ENCODE data around the gene MRNIP. TPM values are rescaled to one million over a fixed set of nuclear protein-coding genes. Genes with fewer than 3 reads are reported as not detected.

Gene MRNIP
- total and polyA plus RNA-seq, 4 donors: 5.4 to 12.0 (median 7.3) TPM

- Histone ChIP-seq H3K4me1 (ENCODE audit: control insufficient read depth in 4 of 4, insufficient read depth in 4 of 4, low read length in 3 of 4) (no peaks in the 10 kb centered on the region), H3K36me3 (ENCODE audit: control insufficient read depth in 4 of 4, insufficient read depth in 3 of 4, low read depth in 1 of 4, low read length in 3 of 4) (peaks cover 14 to 84% (median 36%) of the 10 kb centered on the region in 4 donors), H3K27me3 (ENCODE audit: control insufficient read depth in 4 of 4, insufficient read depth in 4 of 4, low read length in 3 of 4) (no peaks in the 10 kb centered on the region), H3K4me3 (ENCODE audit: low read depth in 1 of 3, low read length in 3 of 3) (no peak overlapping the region), H3K27ac (ENCODE audit: low read depth in 1 of 2, low read length in 2 of 2) (no peak overlapping the region), H3K9me3 (ENCODE audit: control insufficient read depth in 4 of 4, low read length in 3 of 4) (no peaks in the 10 kb centered on the region), H3K9ac (ENCODE audit: low read depth in 1 of 2, low read length in 2 of 2) (no peak overlapping the region)
- 100% methylated on average over 3 of the region's 3 CpGs for WGBS
- no peak for TF ChIP-seq FOXA1 (IDR thresholded peaks at IDR 0.05)
- TF ChIP-seq, protein P1, sequence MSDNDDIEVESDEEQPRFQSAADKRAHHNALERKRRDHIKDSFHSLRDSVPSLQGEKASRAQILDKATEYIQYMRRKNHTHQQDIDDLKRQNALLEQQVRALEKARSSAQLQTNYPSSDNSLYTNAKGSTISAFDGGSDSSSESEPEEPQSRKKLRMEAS (IDR thresholded peaks at IDR 0.05): no peak
- no peak for TF ChIP-seq HNF4A (conservative IDR thresholded peaks at IDR 0.05)
- TF ChIP-seq, protein P2, sequence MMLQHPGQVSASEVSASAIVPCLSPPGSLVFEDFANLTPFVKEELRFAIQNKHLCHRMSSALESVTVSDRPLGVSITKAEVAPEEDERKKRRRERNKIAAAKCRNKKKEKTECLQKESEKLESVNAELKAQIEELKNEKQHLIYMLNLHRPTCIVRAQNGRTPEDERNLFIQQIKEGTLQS (IDR thresholded peaks at IDR 0.05): no peak
- TF ChIP-seq RXRA (IDR thresholded peaks at IDR 0.05): no peak
- no peak for TF ChIP-seq SP1 (IDR thresholded peaks at IDR 0.05)
- TF ChIP-seq, protein P3, sequence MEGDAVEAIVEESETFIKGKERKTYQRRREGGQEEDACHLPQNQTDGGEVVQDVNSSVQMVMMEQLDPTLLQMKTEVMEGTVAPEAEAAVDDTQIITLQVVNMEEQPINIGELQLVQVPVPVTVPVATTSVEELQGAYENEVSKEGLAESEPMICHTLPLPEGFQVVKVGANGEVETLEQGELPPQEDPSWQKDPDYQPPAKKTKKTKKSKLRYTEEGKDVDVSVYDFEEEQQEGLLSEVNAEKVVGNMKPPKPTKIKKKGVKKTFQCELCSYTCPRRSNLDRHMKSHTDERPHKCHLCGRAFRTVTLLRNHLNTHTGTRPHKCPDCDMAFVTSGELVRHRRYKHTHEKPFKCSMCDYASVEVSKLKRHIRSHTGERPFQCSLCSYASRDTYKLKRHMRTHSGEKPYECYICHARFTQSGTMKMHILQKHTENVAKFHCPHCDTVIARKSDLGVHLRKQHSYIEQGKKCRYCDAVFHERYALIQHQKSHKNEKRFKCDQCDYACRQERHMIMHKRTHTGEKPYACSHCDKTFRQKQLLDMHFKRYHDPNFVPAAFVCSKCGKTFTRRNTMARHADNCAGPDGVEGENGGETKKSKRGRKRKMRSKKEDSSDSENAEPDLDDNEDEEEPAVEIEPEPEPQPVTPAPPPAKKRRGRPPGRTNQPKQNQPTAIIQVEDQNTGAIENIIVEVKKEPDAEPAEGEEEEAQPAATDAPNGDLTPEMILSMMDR (IDR thresholded peaks at IDR 0.05; ENCODE audit: low read depth, low read length, missing input control): no peak
- no peak for DNase-seq (ENCODE audit: low spot score)
These were observed 15.5 kb upstream of the MRNIP start for GRCh38 chr5:179874136-179874535.

- H3K36me3 ChIP-seq (ENCODE audit: control insufficient read depth in 4 of 4, insufficient read depth in 3 of 4, low read depth in 1 of 4, low read length in 3 of 4): peaks cover 14 to 80% (median 36%) of the 10 kb centered on the region in 4 donors
- no peak for DNase-seq (ENCODE audit: low spot score)
- H3K9me3 ChIP-seq (ENCODE audit: control insufficient read depth in 4 of 4, low read length in 3 of 4): no peaks in the 10 kb centered on the region
- no peak overlapping the region for H3K27ac ChIP-seq (ENCODE audit: low read depth in 1 of 2, low read length in 2 of 2)
- 96% methylated on average over 7 of the region's 7 CpGs for WGBS
- H3K27me3 ChIP-seq (ENCODE audit: control insufficient read depth in 4 of 4, insufficient read depth in 4 of 4, low read length in 3 of 4): no peaks in the 10 kb centered on the region
- H3K4me1 ChIP-seq (ENCODE audit: control insufficient read depth in 4 of 4, insufficient read depth in 4 of 4, low read length in 3 of 4): no peaks in the 10 kb centered on the region
- H3K4me3 ChIP-seq (ENCODE audit: low read depth in 1 of 3, low read length in 3 of 3): no peak overlapping the region
- TF ChIP-seq SP1 (IDR thresholded peaks at IDR 0.05) (no peak), RXRA (IDR thresholded peaks at IDR 0.05) (no peak), EGR1 (IDR thresholded peaks at IDR 0.05; ENCODE audit: low read depth in 2 of 2) (no peak), RAD21 (IDR thresholded peaks at IDR 0.05) (no peak), FOXA1 (IDR thresholded peaks at IDR 0.05) (no peak), NR2F2 (IDR thresholded peaks at IDR 0.05) (no peak), JUND (IDR thresholded peaks at IDR 0.05) (no peak), YY1 (IDR thresholded peaks at IDR 0.05) (no peak), HNF4G (IDR thresholded peaks at IDR 0.05) (no peak), FOXA2 (IDR thresholded peaks at IDR 0.05) (no peak), GABPA (IDR thresholded peaks at IDR 0.05 in 1 of 2, conservative IDR thresholded peaks at IDR 0.05 in 1 of 2) (no peak), HNF4A (conservative IDR thresholded peaks at IDR 0.05) (no peak), TAF1 (conservative IDR thresholded peaks at IDR 0.05) (no peak)
- TF ChIP-seq, protein P4, sequence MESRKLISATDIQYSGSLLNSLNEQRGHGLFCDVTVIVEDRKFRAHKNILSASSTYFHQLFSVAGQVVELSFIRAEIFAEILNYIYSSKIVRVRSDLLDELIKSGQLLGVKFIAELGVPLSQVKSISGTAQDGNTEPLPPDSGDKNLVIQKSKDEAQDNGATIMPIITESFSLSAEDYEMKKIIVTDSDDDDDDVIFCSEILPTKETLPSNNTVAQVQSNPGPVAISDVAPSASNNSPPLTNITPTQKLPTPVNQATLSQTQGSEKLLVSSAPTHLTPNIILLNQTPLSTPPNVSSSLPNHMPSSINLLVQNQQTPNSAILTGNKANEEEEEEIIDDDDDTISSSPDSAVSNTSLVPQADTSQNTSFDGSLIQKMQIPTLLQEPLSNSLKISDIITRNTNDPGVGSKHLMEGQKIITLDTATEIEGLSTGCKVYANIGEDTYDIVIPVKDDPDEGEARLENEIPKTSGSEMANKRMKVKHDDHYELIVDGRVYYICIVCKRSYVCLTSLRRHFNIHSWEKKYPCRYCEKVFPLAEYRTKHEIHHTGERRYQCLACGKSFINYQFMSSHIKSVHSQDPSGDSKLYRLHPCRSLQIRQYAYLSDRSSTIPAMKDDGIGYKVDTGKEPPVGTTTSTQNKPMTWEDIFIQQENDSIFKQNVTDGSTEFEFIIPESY (IDR thresholded peaks at IDR 0.05): no peak
- TF ChIP-seq, protein P1 (IDR thresholded peaks at IDR 0.05): no peak
- TF ChIP-seq, protein P3 (IDR thresholded peaks at IDR 0.05; ENCODE audit: low read depth, low read length, missing input control): no peak
- TF ChIP-seq, protein P2 (IDR thresholded peaks at IDR 0.05): no peak
- TF ChIP-seq, protein P5, sequence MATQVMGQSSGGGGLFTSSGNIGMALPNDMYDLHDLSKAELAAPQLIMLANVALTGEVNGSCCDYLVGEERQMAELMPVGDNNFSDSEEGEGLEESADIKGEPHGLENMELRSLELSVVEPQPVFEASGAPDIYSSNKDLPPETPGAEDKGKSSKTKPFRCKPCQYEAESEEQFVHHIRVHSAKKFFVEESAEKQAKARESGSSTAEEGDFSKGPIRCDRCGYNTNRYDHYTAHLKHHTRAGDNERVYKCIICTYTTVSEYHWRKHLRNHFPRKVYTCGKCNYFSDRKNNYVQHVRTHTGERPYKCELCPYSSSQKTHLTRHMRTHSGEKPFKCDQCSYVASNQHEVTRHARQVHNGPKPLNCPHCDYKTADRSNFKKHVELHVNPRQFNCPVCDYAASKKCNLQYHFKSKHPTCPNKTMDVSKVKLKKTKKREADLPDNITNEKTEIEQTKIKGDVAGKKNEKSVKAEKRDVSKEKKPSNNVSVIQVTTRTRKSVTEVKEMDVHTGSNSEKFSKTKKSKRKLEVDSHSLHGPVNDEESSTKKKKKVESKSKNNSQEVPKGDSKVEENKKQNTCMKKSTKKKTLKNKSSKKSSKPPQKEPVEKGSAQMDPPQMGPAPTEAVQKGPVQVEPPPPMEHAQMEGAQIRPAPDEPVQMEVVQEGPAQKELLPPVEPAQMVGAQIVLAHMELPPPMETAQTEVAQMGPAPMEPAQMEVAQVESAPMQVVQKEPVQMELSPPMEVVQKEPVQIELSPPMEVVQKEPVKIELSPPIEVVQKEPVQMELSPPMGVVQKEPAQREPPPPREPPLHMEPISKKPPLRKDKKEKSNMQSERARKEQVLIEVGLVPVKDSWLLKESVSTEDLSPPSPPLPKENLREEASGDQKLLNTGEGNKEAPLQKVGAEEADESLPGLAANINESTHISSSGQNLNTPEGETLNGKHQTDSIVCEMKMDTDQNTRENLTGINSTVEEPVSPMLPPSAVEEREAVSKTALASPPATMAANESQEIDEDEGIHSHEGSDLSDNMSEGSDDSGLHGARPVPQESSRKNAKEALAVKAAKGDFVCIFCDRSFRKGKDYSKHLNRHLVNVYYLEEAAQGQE (IDR thresholded peaks at IDR 0.05): no peak
- no peak overlapping the region for H3K9ac ChIP-seq (ENCODE audit: low read depth in 1 of 2, low read length in 2 of 2)
These were observed 15.0 kb upstream of the MRNIP start for GRCh38 chr5:179873588-179874110.
